ENCODE measurements around the gene GNL1.
"Not testable (repeated sequence)": the region's sequence is repeated elsewhere in the genome, so short reads cannot be mapped to it uniquely, and the experiment has no call there.

The GNL1 gene

GRCh38 chr6:30500421-30501355, 55.6 kb downstream of the GNL1 start:
- Mint-ChIP-seq H3K27me3 (no peaks in the 10 kb centered on the region), H3K36me3 (no peaks in the 10 kb centered on the region), H3K4me1 (peaks cover 38% of the 10 kb centered on the region), H3K9me3 (no peaks in the 10 kb centered on the region), H3K4me3 (peak overlapping the region; percentile 68), H3K27ac (peak overlapping the region; percentile 87)
- ATAC-seq: peak; percentile 73

DNA sequence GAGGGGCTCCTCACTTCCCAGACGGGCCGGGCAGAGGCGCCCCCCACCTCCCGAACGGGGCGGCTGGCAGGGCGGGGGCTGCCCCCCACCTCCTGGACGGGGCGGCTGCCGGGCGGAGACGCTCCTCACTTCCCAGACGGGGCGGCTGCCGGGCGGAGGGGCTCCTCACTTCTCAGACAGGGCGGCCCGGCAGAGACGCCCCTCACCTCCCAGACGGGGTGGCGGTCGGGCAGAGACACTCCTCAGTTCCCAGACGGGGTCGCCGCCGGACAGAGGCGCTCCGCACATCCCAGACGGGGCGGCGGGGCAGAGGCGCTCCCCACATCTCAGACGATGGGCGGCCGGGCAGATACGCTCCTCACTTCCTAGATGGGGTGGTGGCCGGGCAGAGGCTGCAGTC, 57.6 kb downstream of the GNL1 start:
- not testable (repeated sequence) for H3K36me3 Mint-ChIP-seq, H3K4me3 Mint-ChIP-seq, H3K27ac Mint-ChIP-seq, H3K9me3 Mint-ChIP-seq, ATAC-seq, H3K27me3 Mint-ChIP-seq
- peaks cover 56% of the 10 kb centered on the region for H3K4me1 Mint-ChIP-seq

DNA sequence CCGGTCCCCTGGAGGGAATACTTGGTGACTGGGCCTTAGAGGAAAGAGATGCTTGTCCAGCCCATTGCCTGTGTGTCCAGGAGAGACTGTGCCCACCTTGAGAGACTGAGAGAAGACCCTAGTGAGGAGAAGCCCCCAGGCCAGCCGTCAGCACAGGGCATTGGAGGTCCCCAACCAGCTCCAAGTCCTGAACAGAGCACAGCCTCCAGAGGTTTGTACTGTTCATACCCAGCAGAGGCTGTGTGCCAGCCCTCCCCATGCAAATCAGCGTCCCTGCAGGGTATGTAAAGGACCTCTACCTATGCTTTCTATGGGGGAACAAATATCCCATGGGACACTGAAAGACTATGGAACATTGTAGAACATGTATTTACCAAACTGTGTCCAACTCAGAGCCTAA, 58.6 kb downstream of the GNL1 start:
- H3K27ac Mint-ChIP-seq: peak overlapping the region; percentile 54
- H3K9me3 Mint-ChIP-seq: no peaks in the 10 kb centered on the region
- H3K4me1 Mint-ChIP-seq: peaks cover 66% of the 10 kb centered on the region
- no peaks in the 10 kb centered on the region for H3K27me3 Mint-ChIP-seq
- H3K36me3 Mint-ChIP-seq: peaks cover 14% of the 10 kb centered on the region
- H3K4me3 Mint-ChIP-seq: no peak overlapping the region
- ATAC-seq: no peak

- H3K36me3 Mint-ChIP-seq: peaks cover 19% of the 10 kb centered on the region
- H3K4me3 Mint-ChIP-seq, H3K9me3 Mint-ChIP-seq, ATAC-seq, H3K27me3 Mint-ChIP-seq: not testable (repeated sequence)
- H3K4me1 Mint-ChIP-seq: peaks cover 71% of the 10 kb centered on the region
- peak overlapping the region; percentile 54 for H3K27ac Mint-ChIP-seq
Observed at GRCh38 chr6:30497261-30497599, 59.1 kb downstream of the GNL1 start.

DNA sequence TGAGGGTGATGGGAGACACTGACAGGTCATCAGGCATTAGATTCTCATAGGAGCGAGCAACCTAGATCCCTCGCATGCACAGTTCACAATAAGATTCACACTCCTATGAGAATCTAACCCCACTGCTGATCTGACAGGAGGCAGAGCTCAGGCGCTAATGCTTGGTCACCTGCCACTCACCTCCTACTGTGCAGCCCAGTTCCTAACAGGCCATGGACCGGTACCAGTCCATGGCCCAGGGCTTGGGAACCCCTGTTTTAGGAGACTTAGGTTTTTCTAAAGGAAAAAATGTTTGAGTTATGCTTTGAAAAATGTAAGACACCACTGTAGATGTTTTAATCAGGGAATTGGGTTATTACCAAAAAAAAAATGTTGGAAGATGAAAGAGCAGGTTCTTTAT, 60.3 kb downstream of the GNL1 start:
- no peaks in the 10 kb centered on the region for H3K9me3 Mint-ChIP-seq
- ATAC-seq: no peak
- H3K4me1 Mint-ChIP-seq: peaks cover 79% of the 10 kb centered on the region
- no peak overlapping the region for H3K4me3 Mint-ChIP-seq
- H3K27ac Mint-ChIP-seq: peak overlapping the region; percentile 54
- H3K27me3 Mint-ChIP-seq: no peaks in the 10 kb centered on the region
- H3K36me3 Mint-ChIP-seq: peaks cover 31% of the 10 kb centered on the region

- H3K27me3 Mint-ChIP-seq, ATAC-seq, H3K9me3 Mint-ChIP-seq: not testable (repeated sequence)
- Mint-ChIP-seq H3K27ac (peak overlapping the region; percentile 54), H3K36me3 (peaks cover 41% of the 10 kb centered on the region), H3K4me3 (peak overlapping the region; percentile 8), H3K4me1 (peaks cover 77% of the 10 kb centered on the region)
Observed at GRCh38 chr6:30495060-30495459, 61.2 kb downstream of the GNL1 start.

DNA sequence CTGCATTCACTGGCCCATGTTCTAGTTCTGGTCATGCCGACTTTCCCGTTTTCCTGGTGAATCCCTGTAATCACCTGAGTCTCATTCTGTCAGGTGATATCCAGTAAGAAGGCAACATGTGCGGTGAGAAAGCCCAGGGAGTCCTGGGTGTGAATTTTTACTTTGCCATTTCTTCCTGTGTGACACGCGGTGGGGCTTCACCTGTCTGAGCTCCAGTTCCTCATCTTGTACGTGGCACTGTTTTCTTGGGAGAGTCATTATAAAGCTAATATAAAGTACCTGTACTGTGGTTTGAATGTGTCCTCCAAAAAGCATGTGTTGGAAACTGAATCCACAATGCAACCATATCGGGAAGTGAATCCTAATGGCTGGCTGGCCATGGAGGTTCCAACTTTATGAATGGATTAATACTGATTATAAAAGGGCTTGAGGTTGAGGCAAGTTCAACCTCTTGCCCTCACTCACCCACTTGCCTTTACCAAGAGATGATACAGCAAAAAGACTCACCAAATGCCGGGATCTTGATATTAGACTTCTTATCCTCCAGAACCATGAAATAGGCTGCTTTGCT, 61.9 kb downstream of the GNL1 start:
- no peaks in the 10 kb centered on the region for H3K9me3 Mint-ChIP-seq
- ATAC-seq: no peak
- peak overlapping the region; percentile 60 for H3K4me3 Mint-ChIP-seq
- H3K36me3 Mint-ChIP-seq: peaks cover 48% of the 10 kb centered on the region
- H3K4me1 Mint-ChIP-seq: peaks cover 75% of the 10 kb centered on the region
- H3K27me3 Mint-ChIP-seq: no peaks in the 10 kb centered on the region
- H3K27ac Mint-ChIP-seq: peak overlapping the region; percentile 54

- peak overlapping the region; percentile 54 for H3K27ac Mint-ChIP-seq
- peaks cover 52% of the 10 kb centered on the region for H3K36me3 Mint-ChIP-seq
- H3K4me3 Mint-ChIP-seq: peak overlapping the region; percentile 62
- peaks cover 81% of the 10 kb centered on the region for H3K4me1 Mint-ChIP-seq
- H3K9me3 Mint-ChIP-seq: no peaks in the 10 kb centered on the region
- ATAC-seq: no peak
- no peaks in the 10 kb centered on the region for H3K27me3 Mint-ChIP-seq
Observed at GRCh38 chr6:30493643-30494250, 62.5 kb downstream of the GNL1 start.

- Mint-ChIP-seq H3K36me3 (peaks cover 52% of the 10 kb centered on the region), H3K4me3 (peak overlapping the region; percentile 99), H3K4me1 (peaks cover 80% of the 10 kb centered on the region), H3K27me3 (no peaks in the 10 kb centered on the region), H3K27ac (peak overlapping the region; percentile 99), H3K9me3 (no peaks in the 10 kb centered on the region)
- no peak for ATAC-seq
Observed at GRCh38 chr6:30491991-30492952, 64.0 kb downstream of the GNL1 start.

Measured in stimulated activated memory B cell treated with anti-CD40 and anti-IgM and Interleukin-4, amounts not matched to agents 10 μg/mL and 1 μg/mL and 100 μg/mL, for 72 hours (primary cell).